HG03469 (cell line): ENCODE results near the gene TAL2.

Experiments used
- ATAC-seq: cut with Tn5 transposase; IDR thresholded peaks from one replicate; pipeline ENCODE4 v1.9.1; 2021; ENCODE audit warnings: mild to moderate bottlenecking, moderate library complexity, moderate number of reproducible peaks; ENCODE audit not compliant: unreplicated experiment

Gene TAL2

GRCh38 chr9:105662184-105663104, at the start of gene TAL2:
Gene TAL2, plus strand, starts transcription at chr9:105662457. Its CDS starts 40 bp downstream, at chr9:105662497.
- ATAC-seq: no peak

GRCh38 chr9:105621001-105621400, 41.3 kb upstream of the TAL2 start:
- no peak for ATAC-seq

- ATAC-seq: no peak
Observed at GRCh38 chr9:105625088-105625487, 37.2 kb upstream of the TAL2 start.

- ATAC-seq: no peak
Observed at GRCh38 chr9:105632807-105633206, 29.4 kb upstream of the TAL2 start.

- ATAC-seq: no peak
Observed at GRCh38 chr9:105633411-105633810, 28.8 kb upstream of the TAL2 start.

- ATAC-seq: no peak
Observed at GRCh38 chr9:105636331-105636730, 25.9 kb upstream of the TAL2 start.

- no peak for ATAC-seq
Observed at GRCh38 chr9:105637787-105638395, 24.4 kb upstream of the TAL2 start.

GRCh38 chr9:105639936-105640335, 22.3 kb upstream of the TAL2 start:
- no peak for ATAC-seq

GRCh38 chr9:105643795-105644194, 18.5 kb upstream of the TAL2 start:
- no peak for ATAC-seq

- ATAC-seq: no peak
Observed at GRCh38 chr9:105646879-105647594, 15.2 kb upstream of the TAL2 start.

GRCh38 chr9:105647595-105648349, 14.5 kb upstream of the TAL2 start:
- ATAC-seq: no peak

GRCh38 chr9:105651806-105652205, 10.5 kb upstream of the TAL2 start:
- no peak for ATAC-seq

- no peak for ATAC-seq
Observed at GRCh38 chr9:105656131-105656921, 5.9 kb upstream of the TAL2 start.

- no peak for ATAC-seq
Observed at GRCh38 chr9:105658351-105658750, 3.9 kb upstream of the TAL2 start.

- ATAC-seq: no peak
Observed at GRCh38 chr9:105661011-105661410, 1.2 kb upstream of the TAL2 start.

- ATAC-seq: no peak
Observed at GRCh38 chr9:105663914-105664313, 1.7 kb downstream of the TAL2 start.

- ATAC-seq: no peak
Observed at GRCh38 chr9:105667867-105668266, 5.6 kb downstream of the TAL2 start.

- no peak for ATAC-seq
Observed at GRCh38 chr9:105670315-105670714, 8.1 kb downstream of the TAL2 start.

GRCh38 chr9:105670775-105671174, 8.5 kb downstream of the TAL2 start:
- no peak for ATAC-seq

- ATAC-seq: peak; percentile 70
Observed at GRCh38 chr9:105672711-105673234, 10.5 kb downstream of the TAL2 start.
